Mucosa of descending colon (tissue), 3 donors: ENCODE data around the gene APOBEC3H. TPM values are rescaled to one million over a fixed set of nuclear protein-coding genes. Genes with fewer than 3 reads are reported as not detected.

Experiments
- ATAC-seq: fragments of 200-7000 bp; cut with Tn5 transposase; one replicate; pipeline ENCODE4 v1.9.1; 2020; ENCODE audit warnings: mild to moderate bottlenecking, moderate library complexity
- DNase-seq, 3 donors: peaks; one replicate each; pipeline ENCODE4 v3.0.0-alpha.2; 2020
- H3K36me3 ChIP-seq: fragments of 200-600 bp; one replicate; pipeline ENCODE4 v1.8.0; 2021; ENCODE audit warnings: low read depth, mild to moderate bottlenecking
- H3K4me1 ChIP-seq: fragments of 200-600 bp; one replicate; pipeline ENCODE4 v1.8.0; 2021; ENCODE audit warnings: low read depth, mild to moderate bottlenecking
- H3K4me3 ChIP-seq: fragments of 200-600 bp; one replicate; pipeline ENCODE4 v1.8.0; 2021; ENCODE audit warnings: mild to moderate bottlenecking
- H3K9me3 ChIP-seq: fragments of 200-600 bp; one replicate; pipeline ENCODE4 v1.8.0; 2021; ENCODE audit warnings: mild to moderate bottlenecking
- CTCF ChIP-seq: fragments of 200-600 bp; IDR thresholded peaks from one replicate; pipeline ENCODE4 v1.8.0; 2022; ENCODE audit warnings: antibody characterized with exemption, mild to moderate bottlenecking
- intact Hi-C, 2 donors: fragments of 100-400 bp; cut with DNase I in 1 of 2; cut with micrococcal nuclease in 1 of 2; formaldehyde crosslinking; loops; one replicate each; pipeline versions ENCODE4 v1.11.0 to v1.11.1; 2022; cut with DNase I, micrococcal nuclease
- total RNA-seq, 3 donors: library from RNA; stranded (reverse); fragmentation: NEBNext Ultra II Directional in 2 of 3; extraction: Animal tissue kit (Norgen Biotek cat#: 25700) in 2 of 3; gene quantifications; one replicate each; pipeline versions ENCODE4 v1.2.1 to v1.2.4, GENCODE V29; 2021 to 2023
- donor health status: DM: no; HTN: no; CAD: no; lungs with moderate emphysema.
- donor health status: DM: no; HTN: no; CAD: no.
- donor health status: DM: no; HTN: yes; CAD: no.

Gene APOBEC3H
- total RNA-seq, 3 donors from 2014 or later: 0.51 TPM; not detected in 2

- DNase-seq (peak in 1 of 3 donors; percentile 46), ATAC-seq (peak; percentile 24)
- no peak for TF ChIP-seq CTCF
- intact Hi-C loops: no loop called here
- peaks cover 8% of the 10 kb centered on the region for H3K4me1 ChIP-seq
- H3K4me3 ChIP-seq: no peak overlapping the region
- H3K9me3 ChIP-seq: no peaks in the 10 kb centered on the region
- no peaks in the 10 kb centered on the region for H3K36me3 ChIP-seq
These were observed 38.2 kb downstream of the APOBEC3H start for GRCh38 chr22:39135092-39135896.

- no peak for ATAC-seq
- intact Hi-C loops: no loop called here
- Histone ChIP-seq H3K4me3 (no peak overlapping the region), H3K36me3 (no peaks in the 10 kb centered on the region), H3K9me3 (no peaks in the 10 kb centered on the region), H3K4me1 (peaks cover 5% of the 10 kb centered on the region)
- DNase-seq: no peak
- TF ChIP-seq CTCF: no peak
These were observed 39.3 kb downstream of the APOBEC3H start for GRCh38 chr22:39136317-39136716.

- DNase-seq (no peak), ATAC-seq (no peak)
- no peak for TF ChIP-seq CTCF
- Histone ChIP-seq H3K36me3 (no peaks in the 10 kb centered on the region), H3K4me1 (no peaks in the 10 kb centered on the region), H3K9me3 (no peaks in the 10 kb centered on the region), H3K4me3 (no peak overlapping the region)
- intact Hi-C loops: no loop called here
These were observed 41.4 kb downstream of the APOBEC3H start for GRCh38 chr22:39138357-39138997.

GRCh38 chr22:39139933-39140332, 42.9 kb downstream of the APOBEC3H start:
- H3K4me3 ChIP-seq: no peak overlapping the region
- intact Hi-C loops: no loop called here
- no peaks in the 10 kb centered on the region for H3K9me3 ChIP-seq
- DNase-seq (no peak), ATAC-seq (no peak)
- H3K4me1 ChIP-seq: no peaks in the 10 kb centered on the region
- no peaks in the 10 kb centered on the region for H3K36me3 ChIP-seq
- TF ChIP-seq CTCF: no peak

- H3K4me1 ChIP-seq: no peaks in the 10 kb centered on the region
- H3K4me3 ChIP-seq: no peak overlapping the region
- no peaks in the 10 kb centered on the region for H3K9me3 ChIP-seq
- peak in 1 of 3 donors; percentile 26 for DNase-seq
- no peaks in the 10 kb centered on the region for H3K36me3 ChIP-seq
- no peak for TF ChIP-seq CTCF
- no peak for ATAC-seq
- intact Hi-C loops: no loop called here
These were observed 45.1 kb downstream of the APOBEC3H start for GRCh38 chr22:39142088-39142680.
